GM21723 (cell line): ENCODE measurements around the gene MIEF1.

ENCODE experiments used
- ATAC-seq: cut with Tn5 transposase; IDR thresholded peaks from one replicate; pipeline ENCODE4 v1.9.1; 2021; ENCODE audit warnings: mild to moderate bottlenecking, moderate library complexity; ENCODE audit not compliant: unreplicated experiment

MIEF1 gene

GRCh38 chr22:39556970-39557841 is 55.1 kb downstream of the MIEF1 start:
- no peak for ATAC-seq

GRCh38 chr22:39558254-39558727 is 56.2 kb downstream of the MIEF1 start:
- no peak for ATAC-seq

GRCh38 chr22:39558950-39559349 is 56.9 kb downstream of the MIEF1 start:
- ATAC-seq: no peak

DNA sequence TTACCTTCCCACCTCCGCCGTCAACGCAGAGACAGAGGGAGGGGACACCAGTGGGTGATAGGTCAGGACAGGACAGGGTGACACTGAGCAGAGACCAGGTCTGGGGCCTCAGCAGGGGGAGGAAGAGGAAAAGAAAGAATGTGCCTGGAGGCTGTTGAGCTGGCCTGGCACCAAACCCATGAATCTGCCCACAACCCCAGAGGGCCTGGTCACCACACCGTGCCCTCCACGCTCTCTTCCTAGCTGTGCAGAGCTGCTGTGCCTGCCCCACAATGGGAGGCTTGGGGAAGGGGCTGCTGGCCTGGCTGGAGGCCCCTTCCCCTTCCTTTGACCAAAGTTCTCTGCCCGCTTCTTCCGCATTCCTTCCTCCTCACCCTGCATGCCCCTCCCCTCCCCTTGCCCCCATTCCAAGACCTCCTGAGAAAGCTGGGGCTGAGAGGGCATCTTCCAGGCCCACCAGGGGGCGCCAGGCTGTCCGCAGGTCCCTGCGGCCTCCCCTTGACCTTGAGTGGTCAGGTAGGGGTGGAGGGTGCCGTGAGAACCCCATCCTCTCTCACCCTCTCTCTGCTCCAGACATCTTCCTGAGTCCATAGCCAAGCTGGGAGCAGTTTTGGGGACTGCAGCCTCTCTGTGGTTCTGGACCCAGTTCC is 57.5 kb downstream of the MIEF1 start:
- ATAC-seq: no peak

DNA sequence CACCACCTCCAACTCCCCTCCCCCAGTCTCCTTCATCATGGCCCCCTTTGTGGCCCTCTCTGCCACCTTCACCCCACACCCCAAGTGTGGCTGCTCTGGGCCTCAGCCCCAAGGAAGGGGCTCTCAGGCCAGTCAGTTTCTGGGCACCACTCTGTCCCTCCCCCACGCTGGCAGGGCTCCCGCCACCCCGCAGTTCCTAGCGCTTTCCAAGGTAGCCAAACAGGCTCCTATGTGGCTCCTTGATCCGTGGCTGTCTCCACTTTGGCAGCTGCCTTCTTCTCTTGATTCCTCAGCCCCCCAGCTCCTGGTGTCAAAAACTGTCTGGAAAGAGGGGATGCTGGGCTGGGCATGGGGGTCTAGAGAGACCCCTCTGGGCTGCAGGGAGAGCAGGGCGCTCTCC is 58.0 kb downstream of the MIEF1 start:
- no peak for ATAC-seq

DNA sequence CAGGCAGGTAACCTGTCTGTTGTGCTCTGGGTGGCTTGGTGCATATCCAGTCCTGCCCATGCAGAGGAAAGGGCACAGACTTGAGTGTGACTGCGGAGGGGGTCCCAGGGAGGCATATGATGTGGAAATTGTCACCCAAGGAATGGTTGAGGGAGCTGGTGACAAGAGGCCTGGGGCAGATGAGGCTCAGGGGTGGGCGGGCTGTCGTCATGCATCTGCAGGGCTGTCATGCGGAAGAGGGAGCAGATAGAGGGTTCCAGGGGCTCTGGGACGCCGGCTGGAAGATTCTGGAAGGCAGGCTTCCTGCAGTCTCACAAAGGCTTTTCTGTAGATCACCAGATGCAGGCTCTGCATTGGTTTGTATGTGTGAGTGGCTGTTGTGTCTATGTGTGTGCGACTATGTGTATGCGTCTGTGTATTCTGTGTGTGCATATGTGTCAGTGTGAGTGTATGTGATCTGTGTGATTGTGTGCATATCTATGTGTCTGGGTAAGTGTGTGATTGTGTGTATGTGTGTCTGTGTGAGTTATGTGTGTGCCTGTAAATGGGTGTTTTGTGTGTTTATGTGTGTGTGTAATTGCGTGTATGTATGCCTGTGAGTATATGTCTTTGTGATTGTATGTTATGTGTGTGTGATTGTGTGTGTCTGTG is 60.9 kb downstream of the MIEF1 start:
- no peak for ATAC-seq

DNA sequence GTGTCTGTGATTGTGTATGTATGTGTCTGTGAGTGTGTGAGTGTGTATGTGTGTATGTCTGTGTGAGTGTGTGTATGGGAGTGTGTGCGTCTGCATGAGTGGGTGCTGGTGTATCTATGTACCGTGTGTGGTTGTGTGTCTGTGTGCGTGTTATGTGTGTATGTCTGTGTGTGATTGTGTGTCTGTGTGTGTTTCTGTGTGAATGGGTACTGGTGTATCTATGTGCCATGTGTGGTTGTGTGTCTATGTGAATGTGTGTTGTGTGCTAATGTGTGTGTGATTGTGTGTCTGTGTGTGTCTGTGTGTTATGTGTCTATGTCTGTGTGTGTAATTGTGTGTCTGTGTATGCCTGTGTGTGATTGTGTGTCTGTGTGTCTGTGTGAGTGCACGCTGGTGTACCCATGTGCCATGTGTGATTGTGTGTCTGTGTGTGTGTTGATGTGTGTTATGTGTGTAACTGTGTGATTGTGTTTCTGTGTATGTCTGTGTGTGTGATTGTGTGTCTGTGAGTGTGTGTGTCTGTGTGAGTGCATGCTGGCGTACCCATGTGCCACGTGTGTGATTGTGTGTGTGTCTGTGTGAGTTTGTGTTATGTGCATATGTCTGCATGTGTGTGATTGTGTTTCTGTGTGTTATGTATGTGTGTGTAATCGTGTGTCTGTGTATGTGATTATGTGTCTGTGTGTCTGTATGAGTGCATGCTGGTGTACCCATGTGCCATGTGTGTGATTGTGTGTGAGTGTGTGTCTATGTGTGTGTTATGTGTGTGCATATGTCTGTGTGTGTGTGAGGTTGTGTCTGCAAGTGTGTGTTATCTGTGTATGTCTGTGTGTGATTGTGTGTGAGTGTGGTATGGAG is 61.7 kb downstream of the MIEF1 start:
- ATAC-seq: no peak

GRCh38 chr22:39565414-39565944 is 63.4 kb downstream of the MIEF1 start:
- ATAC-seq: no peak

GRCh38 chr22:39567135-39567946 is 65.3 kb downstream of the MIEF1 start:
- ATAC-seq: no peak
